Peyer's patch (tissue), 4 donors: ENCODE data around the gene DCUN1D3.

Source experiments
- CTCF ChIP-seq, 6 experiments: fragments of 450-650 bp in 4 of 6; fragments of 200-600 bp in 2 of 6; sonication (generic) in 1 of 6; IDR thresholded peaks; one replicate each; pipeline ENCODE4 v1.5.1; 2017 to 2019; ENCODE audit warnings: antibody characterized with exemption in 6 of 6, mild to moderate bottlenecking in 3 of 6, moderate library complexity in 1 of 6
- POLR2A ChIP-seq, 2 donors: fragments of 450-650 bp; IDR thresholded peaks; one replicate each; pipeline ENCODE4 v1.5.1; 2017; ENCODE audit warnings: antibody characterized with exemption in 2 of 2, mild to moderate bottlenecking in 2 of 2, moderate library complexity in 2 of 2

- TF ChIP-seq CTCF (IDR thresholded peaks at IDR 0.05) (peak in 5 of 6 experiments; percentile 4 to 36 (median 29)), POLR2A (IDR thresholded peaks at IDR 0.05) (peak; percentile 51 to 58)
Observed at GRCh38 chr16:20806168-20807050, 93.7 kb downstream of the DCUN1D3 start, which contains the start of the genes ERI2 and REXO5.
